H4 (cell line): ENCODE data around the gene SVIL. TPM values are rescaled to one million over a fixed set of nuclear protein-coding genes. Genes with fewer than 3 reads are reported as not detected.
"Not testable (repeated sequence)": the region's sequence is repeated elsewhere in the genome, so short reads cannot be mapped to it uniquely, and the experiment has no call there.

Experiments
- DNase-seq: peaks from one replicate; pipeline ENCODE4 v3.0.0-alpha.2; 2015; ENCODE audit warnings: low spot score
- total RNA-seq: library from RNA; depleted of rRNA; stranded (reverse); fragments of >200 nt; shearing (Covaris generic); gene quantifications from 2 replicates; pipeline ENCODE4 v1.2.3, GENCODE V29; 2014

The SVIL gene
- total RNA-seq, 1 experiment from 2014 or later = 4.7 TPM

DNA sequence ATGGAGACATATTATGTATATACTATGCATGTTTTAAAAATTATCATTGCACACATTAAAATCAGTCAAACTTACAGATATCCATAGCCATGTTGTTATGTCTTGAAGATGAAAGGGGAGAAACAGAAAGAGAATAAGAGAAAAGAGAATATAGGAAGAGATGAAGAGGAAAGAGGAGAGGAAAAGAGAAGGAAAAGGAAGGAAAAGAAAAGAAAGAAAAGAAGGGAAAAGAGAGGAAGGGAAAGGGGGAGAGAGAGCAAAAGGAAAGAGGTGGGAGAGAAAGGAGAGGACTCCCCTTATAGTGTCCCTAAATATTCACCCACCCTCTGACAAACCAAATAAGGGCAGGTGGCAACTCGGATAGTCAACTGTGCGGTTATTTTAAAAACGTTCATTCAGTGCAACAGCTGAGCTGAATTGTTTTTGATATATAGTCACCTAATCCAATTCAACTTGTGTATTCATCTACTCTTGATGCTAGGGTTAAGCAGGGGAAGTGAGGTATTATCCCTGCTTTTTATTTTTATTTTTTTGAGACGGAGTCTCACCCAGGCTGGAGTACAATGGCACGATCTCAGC is 14.6 kb downstream of the SVIL start:
- DNase-seq = no peak

DNA sequence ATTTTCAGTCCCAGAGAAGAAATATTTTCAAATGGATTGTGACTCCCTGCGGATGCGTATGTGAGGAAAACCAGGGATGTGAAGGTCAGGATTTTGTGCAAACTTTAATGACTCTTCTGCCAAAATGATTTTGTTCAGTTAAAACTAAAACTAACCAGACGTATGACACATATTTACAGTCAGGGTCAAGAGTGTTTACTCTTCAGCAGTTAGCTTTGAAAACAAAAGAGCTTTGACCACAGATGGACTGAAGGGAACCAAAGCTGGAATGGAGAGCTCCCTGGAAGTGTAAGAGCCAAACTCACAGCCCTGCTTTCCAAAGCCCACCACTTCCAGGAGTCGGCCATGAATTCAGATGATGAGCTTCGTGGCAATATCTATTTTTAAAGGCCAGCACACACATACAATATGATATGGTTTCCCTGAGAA is 15.5 kb downstream of the SVIL start:
- DNase-seq = peak; percentile 25

DNA sequence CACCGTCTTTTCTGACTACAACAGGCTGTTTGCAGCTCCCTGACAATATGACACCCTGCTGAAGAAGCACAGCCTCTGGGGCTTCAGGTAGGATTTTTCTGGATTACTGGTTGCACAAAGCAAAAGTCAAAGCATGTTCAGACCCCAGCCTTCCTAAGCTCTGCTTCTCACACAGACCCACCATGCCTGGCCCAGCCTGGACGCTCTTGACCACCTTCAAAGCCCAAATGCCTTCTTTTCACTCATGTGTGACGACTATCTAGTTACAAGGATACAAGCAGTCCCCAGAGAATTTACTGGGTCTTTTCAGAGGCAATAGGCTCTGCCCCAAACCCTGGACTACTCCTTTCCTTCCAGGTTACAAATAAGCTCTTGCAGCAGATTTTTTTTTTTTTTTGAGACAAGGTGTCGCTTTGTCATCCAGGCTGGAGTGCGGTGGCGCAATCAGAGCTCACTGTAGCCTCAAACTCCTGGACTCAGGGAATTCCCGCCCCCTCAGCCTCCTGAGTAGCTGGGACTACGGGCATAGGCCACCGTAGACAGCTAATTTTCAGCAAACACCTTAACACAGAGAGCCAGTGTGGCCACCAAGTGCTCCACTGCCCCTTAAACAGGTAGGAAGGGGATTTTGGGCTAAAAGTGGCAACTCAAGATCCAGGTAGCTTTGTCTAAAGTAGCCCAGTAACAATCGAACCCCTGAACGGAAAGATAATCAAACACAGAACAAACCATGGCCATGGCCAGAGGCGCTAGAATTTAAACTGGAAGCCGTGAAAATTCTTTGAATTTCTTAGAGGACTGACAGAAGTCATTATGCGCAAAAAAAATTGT is 16.2 kb downstream of the SVIL start:
- DNase-seq = peak; percentile 21

DNA sequence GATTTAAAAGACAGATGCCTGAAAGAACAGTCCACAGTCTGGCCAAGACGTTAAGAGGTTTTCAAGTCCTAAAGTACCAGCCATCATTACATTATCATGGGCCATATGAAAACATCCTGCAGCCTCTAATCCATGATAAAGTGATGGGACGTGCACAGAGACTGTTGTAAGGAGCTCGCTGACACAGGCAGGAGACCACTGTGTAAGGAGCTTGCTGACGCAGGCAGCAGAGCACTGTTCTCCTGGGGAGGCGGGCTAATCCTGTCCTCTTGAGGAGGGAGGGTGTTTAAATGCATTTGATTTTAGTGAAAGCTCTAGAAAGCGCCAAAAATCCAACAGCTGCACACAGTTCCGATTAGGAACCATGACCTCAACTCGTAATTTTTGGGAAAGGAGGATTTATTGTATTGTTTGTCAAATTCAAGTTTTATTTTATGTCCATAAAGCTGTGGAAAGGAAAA is 16.9 kb downstream of the SVIL start:
- no peak for DNase-seq

DNA sequence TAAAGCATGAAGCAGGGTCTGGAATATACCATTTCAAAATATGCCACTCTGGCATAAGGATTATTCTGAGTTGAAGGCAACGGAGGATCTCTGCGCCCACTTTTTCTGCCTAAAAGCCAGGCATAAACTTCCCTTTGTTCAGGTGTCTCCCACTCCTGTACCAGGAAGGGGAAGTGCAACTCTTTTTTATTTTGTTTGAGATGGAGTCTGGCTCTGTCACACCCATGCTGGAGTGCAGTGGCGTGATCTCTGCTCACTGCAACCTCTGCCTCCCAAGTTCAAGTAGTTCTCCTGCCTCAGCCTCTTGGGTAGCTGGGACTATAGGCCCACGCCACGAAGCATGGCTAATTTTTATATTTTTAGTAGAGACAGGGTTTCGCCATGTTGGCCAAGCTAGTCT is 18.2 kb downstream of the SVIL start:
- DNase-seq = no peak

DNA sequence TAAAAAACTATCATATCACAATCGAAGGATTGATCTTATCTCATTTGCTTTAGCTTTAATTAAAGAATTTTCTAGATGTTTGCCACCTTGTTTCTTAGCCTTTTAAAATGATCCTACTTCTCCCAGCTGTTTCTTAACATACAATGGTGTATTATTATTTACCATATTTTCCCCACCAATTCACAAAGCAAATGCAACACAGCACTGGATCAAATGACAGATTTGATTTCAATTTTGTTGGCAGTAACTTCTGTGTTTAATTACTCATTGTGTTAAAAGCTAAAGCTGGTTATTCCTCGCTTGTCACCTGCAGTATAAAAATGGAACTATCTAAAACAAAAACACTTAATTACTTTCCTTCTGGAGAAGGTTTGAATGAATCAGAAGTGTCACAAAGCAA is 19.6 kb downstream of the SVIL start:
- no peak for DNase-seq

DNA sequence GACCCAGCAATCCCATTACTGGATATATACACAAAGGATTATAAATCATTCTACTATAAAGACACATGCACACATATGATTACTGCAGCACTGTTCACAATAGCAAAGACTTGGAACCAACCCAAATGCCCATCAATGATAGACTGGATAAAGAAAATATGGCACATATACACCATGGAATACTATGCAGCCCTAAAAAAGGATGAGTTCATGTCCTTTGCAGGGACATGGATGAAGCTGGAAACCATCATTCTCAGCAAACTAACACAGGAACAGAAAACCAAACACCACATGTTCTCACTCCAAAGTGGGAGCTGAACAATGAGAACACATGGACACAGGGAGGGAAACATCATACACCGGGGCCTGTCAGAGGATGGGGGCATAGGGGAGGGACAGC is 20.5 kb downstream of the SVIL start:
- DNase-seq = not testable (repeated sequence)

GRCh38 chr10:29613791-29614190 is 21.0 kb downstream of the SVIL start:
- DNase-seq = no peak

DNA sequence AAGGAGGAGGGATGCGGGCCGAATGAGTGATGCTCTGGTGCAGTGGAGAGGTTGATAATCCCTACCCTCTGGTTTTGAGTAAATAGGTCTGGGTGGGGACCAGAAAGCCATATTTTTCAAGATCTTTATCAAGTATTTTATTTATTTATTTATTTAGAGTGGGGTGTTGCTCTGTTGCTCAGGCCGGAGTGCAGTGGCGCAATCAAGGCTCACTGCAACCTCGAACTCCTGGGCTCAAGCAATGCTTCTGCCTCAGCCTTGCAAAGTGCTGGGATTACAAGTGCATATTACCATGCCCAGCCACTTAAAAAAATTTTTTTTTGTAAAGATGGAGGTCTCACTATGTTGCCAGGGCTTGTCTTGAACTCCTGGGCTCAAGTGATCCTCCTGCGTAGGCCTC is 21.6 kb downstream of the SVIL start:
- no peak for DNase-seq

DNA sequence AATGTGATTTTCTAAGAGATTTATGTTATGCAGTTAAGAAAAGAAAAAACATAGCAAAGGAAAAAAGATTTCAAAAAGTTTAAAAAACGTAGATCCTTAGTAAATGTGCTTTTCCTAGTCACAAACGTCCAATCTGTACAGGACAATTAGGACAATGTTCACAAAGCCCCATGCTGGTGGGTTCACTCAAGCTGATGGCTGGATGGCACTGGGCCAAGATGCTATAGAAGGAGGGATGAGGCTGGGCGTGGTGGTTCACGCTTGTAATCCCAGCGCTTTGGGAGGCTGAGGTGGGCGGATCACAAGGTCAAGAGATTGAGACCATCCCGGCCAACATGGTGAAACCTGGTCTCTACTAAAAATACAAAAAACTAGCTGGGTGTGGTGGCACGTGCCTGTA is 22.1 kb downstream of the SVIL start:
- DNase-seq = no peak

- DNase-seq = no peak
These were observed 22.9 kb downstream of the SVIL start for GRCh38 chr10:29611781-29612381.

DNA sequence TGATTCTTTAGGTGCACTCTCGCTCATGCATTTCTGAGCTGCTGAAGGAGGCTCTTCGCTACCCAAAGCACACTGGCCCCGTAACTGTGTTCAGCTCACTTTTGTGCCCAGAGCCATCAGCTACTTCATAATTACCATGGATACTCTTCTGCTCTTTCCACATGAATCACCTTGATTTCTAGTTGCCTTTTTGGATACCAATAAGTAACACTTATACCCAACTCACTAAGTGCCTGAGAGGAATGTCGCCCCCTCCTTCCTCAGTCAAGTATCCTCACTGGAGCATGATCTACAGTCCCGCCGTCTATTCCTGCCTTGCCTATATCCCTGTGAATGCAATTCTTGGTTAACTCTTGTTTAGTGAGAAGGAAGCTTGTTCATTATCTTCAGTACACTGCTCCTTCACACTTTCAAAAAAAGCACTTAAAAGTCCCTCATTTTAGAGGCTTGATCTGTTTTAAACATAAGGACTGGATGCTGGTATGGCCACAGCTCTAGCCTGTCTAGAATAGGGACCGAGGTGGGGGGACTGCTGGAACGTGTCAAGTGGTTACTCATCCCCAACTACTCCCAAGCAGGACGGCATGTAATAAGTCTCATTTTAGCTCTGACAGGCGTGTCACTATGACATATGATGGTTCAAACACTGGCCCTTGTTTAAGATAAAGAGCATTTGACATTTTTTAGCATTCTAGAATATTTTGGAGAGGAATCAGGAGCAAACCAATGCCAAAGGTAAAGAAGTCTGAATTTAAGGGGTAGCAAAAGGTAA is 23.7 kb downstream of the SVIL start:
- no peak for DNase-seq

DNA sequence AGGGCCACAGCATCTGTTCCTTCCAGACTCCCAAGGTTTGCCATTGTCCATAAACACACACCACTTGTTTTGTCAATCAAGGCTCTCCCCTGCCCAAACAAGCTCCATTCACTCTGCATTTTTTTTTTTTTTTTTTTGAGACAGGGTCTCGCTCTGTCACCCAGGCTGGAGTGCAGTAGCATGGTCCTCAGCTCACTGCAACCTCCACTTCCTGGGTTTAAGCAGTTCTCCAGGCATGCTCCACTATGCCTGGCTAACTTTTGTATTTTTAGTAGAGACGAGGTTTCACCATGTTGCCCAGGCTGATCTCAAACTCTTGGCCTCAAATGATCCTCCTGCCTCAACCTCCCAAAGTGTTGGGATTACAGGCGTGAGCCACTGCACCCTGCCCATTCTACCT is 24.4 kb downstream of the SVIL start:
- not testable (repeated sequence) for DNase-seq

- DNase-seq = no peak
These were observed 25.1 kb downstream of the SVIL start for GRCh38 chr10:29609696-29610095.

- DNase-seq = no peak
These were observed 26.1 kb downstream of the SVIL start for GRCh38 chr10:29608476-29609301.

DNA sequence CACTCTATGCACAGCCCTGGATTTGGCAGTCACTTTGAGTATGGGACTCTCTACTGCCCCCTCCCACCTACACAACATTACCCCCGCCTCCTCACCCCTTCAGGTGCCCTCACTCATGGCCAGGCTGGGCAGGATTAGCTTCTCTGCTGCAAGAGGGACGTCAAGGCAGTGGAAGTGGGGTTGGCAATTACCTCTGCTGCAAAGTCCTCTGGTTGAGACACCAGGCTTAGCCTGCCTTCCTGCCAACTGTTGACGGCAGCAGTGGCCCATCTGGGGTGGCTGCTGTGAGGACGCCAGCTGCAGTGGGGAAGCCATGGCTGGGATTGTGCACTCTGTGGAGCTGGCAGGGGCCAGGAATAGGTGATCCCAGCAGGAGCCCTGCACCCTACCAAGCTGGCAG is 26.7 kb downstream of the SVIL start:
- DNase-seq = no peak

- no peak for DNase-seq
These were observed 27.2 kb downstream of the SVIL start for GRCh38 chr10:29607576-29607975.

- not testable (repeated sequence) for DNase-seq
These were observed 28.1 kb downstream of the SVIL start for GRCh38 chr10:29606693-29607092.

GRCh38 chr10:29604291-29604825 is 30.4 kb downstream of the SVIL start:
- DNase-seq = no peak

DNA sequence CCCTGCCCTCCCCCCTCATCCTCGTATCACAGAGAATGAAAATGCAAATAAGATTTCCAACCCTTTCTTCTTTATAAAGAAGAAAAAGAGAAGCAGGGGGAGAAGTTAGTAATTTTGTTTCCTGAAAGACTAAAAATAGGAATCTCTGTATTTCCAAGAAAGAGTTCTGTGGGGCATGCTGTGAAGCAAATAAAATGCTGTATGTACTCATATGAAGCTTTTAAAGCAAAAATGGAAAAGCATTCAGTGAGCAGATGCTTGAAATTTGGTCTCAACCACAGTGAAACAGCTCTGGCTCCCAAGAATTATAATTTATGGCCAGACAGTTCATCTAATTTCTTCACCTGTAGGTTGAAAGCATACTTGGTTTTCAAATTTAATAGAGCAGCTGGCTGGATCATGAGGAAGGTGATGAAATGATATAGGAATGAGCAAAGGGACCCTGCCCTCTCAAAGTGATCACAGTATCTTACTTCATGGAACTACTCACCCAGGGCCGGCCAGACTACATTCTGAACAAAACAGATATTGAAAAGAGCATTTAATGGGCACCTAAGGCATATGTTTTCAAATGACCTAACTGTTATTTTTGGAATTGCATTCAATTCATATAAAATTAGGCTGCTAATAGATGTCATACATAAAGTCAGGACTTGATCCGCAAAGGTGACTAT is 31.4 kb downstream of the SVIL start:
- DNase-seq = no peak
